SK-N-SH (cell line): ENCODE results near the gene ZNF784. TPM values are rescaled to one million over a fixed set of nuclear protein-coding genes. Genes with fewer than 3 reads are reported as not detected.
A peak's percentile ranks its signal among the peaks of the same experiment; 100 is the strongest.

ENCODE experiments used
- CTCF ChIA-PET: fragments of 300-600, 350-600 bp; formaldehyde crosslinking; extraction: SDS; loops from one replicate; lab custom pipeline; 2021; lab: Yijun Ruan, JAX
- POLR2A ChIA-PET: fragments of 350-600 bp; sonication (Branson Sonifier 250); formaldehyde crosslinking; extraction: SDS; loops from one replicate; lab custom pipeline; 2020; ENCODE audit warnings: antibody characterized with exemption, inconsistent platforms; lab: Yijun Ruan, JAX
- DNase-seq: peaks from one replicate; pipeline ENCODE4 v3.0.0; 2012
- H2AFZ ChIP-seq: fragments of 200-600 bp; sonication (generic); 2 replicates; pipeline ENCODE4 v1.8.1; 2016; ENCODE audit warnings: antibody characterized with exemption, mild to moderate bottlenecking, low read depth
- H3F3A ChIP-seq: fragments of 200-600 bp; sonication (generic); replicated peaks from 2 replicates; pipeline ENCODE3; 2016; ENCODE audit warnings: antibody characterized with exemption, mild to moderate bottlenecking; ENCODE audit not compliant: insufficient read depth
- H3K27ac ChIP-seq, 2 experiments: fragments of 200-500 bp in 1 of 2; fragments of 200-600 bp in 1 of 2; sonication (Bioruptor generic) in 1 of 2; sonication (generic), shearing (Covaris generic) in 1 of 2; 2 replicates each; pipeline versions ENCODE4 v1.5.1 to v1.6.1; 2014 to 2016; ENCODE audit warnings: low read depth in 2 of 2, inconsistent platforms in 1 of 2, low read length in 1 of 2, mild to moderate bottlenecking in 1 of 2, mixed read lengths in 1 of 2
- H3K27me3 ChIP-seq: fragments of 200-600 bp; sonication (generic), shearing (Covaris generic); 2 replicates; pipeline ENCODE4 v1.6.1; 2016; ENCODE audit warnings: mixed run types; ENCODE audit not compliant: insufficient read depth
- H3K36me3 ChIP-seq, 2 experiments: fragments of 200-500 bp in 1 of 2; fragments of 200-600 bp in 1 of 2; sonication (Bioruptor generic) in 1 of 2; sonication (generic) in 1 of 2; replicated peaks in 1 of 2; 2 replicates each; pipeline versions ENCODE3 to v1.5.1; 2014 to 2016; ENCODE audit warnings: low read length in 1 of 2, mild to moderate bottlenecking in 1 of 2; ENCODE audit not compliant: insufficient read depth in 2 of 2, control insufficient read depth in 1 of 2
- H3K4me1 ChIP-seq, 2 experiments: fragments of 200-500 bp in 1 of 2; fragments of 200-600 bp in 1 of 2; sonication (Bioruptor generic) in 1 of 2; sonication (generic), shearing (Covaris generic) in 1 of 2; 2 replicates each; pipeline versions ENCODE4 v1.5.1 to v1.6.1; 2014 to 2016; ENCODE audit warnings: low read depth in 1 of 2, low read length in 1 of 2, mixed run types in 1 of 2; ENCODE audit not compliant: insufficient read depth in 2 of 2, control insufficient read depth in 1 of 2
- H3K4me2 ChIP-seq: fragments of 200-600 bp; sonication (generic), shearing (Covaris generic); 2 replicates; pipeline ENCODE4 v1.6.1; 2017; ENCODE audit warnings: mixed run types
- H3K4me3 ChIP-seq, 2 experiments: fragments of 200-500 bp in 1 of 2; fragments of 200-600 bp in 1 of 2; sonication (Bioruptor generic) in 1 of 2; sonication (generic), shearing (Covaris generic) in 1 of 2; 2 replicates each; pipeline versions ENCODE4 v1.5.1 to v1.8.1; 2014 to 2016; ENCODE audit warnings: low read depth in 2 of 2, inconsistent platforms in 1 of 2, low read length in 1 of 2, mild to moderate bottlenecking in 1 of 2, mixed read lengths in 1 of 2, moderate library complexity in 1 of 2
- H3K79me2 ChIP-seq: fragments of 200-600 bp; sonication (generic); 2 replicates; pipeline ENCODE4 v1.8.1; 2017; ENCODE audit warnings: mild to moderate bottlenecking; ENCODE audit not compliant: insufficient read depth
- H3K9ac ChIP-seq: fragments of 200-600 bp; sonication (generic); 2 replicates; pipeline ENCODE4 v1.6.1; 2017; ENCODE audit warnings: mixed run types
- H3K9me2 ChIP-seq: fragments of 200-600 bp; sonication (generic); 2 replicates; pipeline ENCODE4 v1.6.1; 2017; ENCODE audit warnings: mixed run types
- H3K9me3 ChIP-seq: fragments of 200-600 bp; sonication (generic); 2 replicates; pipeline ENCODE4 v1.6.1; 2017; ENCODE audit warnings: mixed run types, mild to moderate bottlenecking, moderate library complexity
- H4K20me1 ChIP-seq: fragments of 200-600 bp; sonication (generic); 2 replicates; pipeline ENCODE4 v1.6.1; 2017; ENCODE audit warnings: mild to moderate bottlenecking, mixed run types; ENCODE audit not compliant: insufficient read depth
- CHD2 ChIP-seq: fragments of 150-350 bp; IDR thresholded peaks from 2 replicates; pipeline ENCODE4 v1.6.1; 2018; ENCODE audit warnings: low read length; ENCODE audit not compliant: partially characterized antibody
- ELF1 ChIP-seq: IDR thresholded peaks from 2 replicates; pipeline ENCODE4 v1.4.0; 2012
- EP300 ChIP-seq, 2 experiments: IDR thresholded peaks; 2 replicates each; pipeline versions ENCODE4 v1.4.0 to v1.6.1; 2012; ENCODE audit warnings: borderline replicate concordance in 1 of 2, low read depth in 1 of 2, low read length in 1 of 2
- EZH2phosphoT487 ChIP-seq: fragments of 200-600 bp; sonication (generic); IDR thresholded peaks from 2 replicates; pipeline ENCODE4 v1.6.1; 2017; ENCODE audit warnings: low read depth, mixed run types, mild to moderate bottlenecking, antibody characterized with exemption, moderate library complexity, borderline replicate concordance
- FOSL2 ChIP-seq: IDR thresholded peaks from 2 replicates; pipeline ENCODE4 v1.4.0; 2012; ENCODE audit warnings: low read depth, mild to moderate bottlenecking, moderate library complexity, borderline replicate concordance
- FOXJ3 ChIP-seq: sonication (generic); formaldehyde crosslinking; IDR thresholded peaks from 2 replicates; pipeline ENCODE4 v1.5.1; 2020; ENCODE audit warnings: mild to moderate bottlenecking, missing genetic modification reagents
- FOXM1 ChIP-seq: IDR thresholded peaks from 2 replicates; pipeline ENCODE4 v1.4.0; 2012; ENCODE audit warnings: low read depth, mild to moderate bottlenecking
- IRF3 ChIP-seq: fragments of 150-350 bp; IDR thresholded peaks from 2 replicates; pipeline ENCODE4 v1.6.1; 2016; ENCODE audit warnings: mild to moderate bottlenecking, low read depth, low read length
- MAX ChIP-seq: IDR thresholded peaks from 2 replicates; pipeline ENCODE4 v1.4.0; 2012; ENCODE audit warnings: low read depth
- MXI1 ChIP-seq: IDR thresholded peaks from 2 replicates; pipeline ENCODE4 v1.6.1; 2012; ENCODE audit warnings: mild to moderate bottlenecking, low read depth, low read length, improper control_type of control experiment
- PBX3 ChIP-seq: IDR thresholded peaks from 2 replicates; pipeline ENCODE4; 2012
- POLR2AphosphoS5 ChIP-seq: IDR thresholded peaks from 2 replicates; pipeline ENCODE4 v1.6.1; 2012; ENCODE audit warnings: low read depth, low read length
- RAD21 ChIP-seq: IDR thresholded peaks from 2 replicates; pipeline ENCODE4 v1.6.1; 2012; ENCODE audit warnings: mild to moderate bottlenecking, low read length
- RCOR1 ChIP-seq: fragments of 150-350 bp; IDR thresholded peaks from 2 replicates; pipeline ENCODE4 v1.6.1; 2017; ENCODE audit warnings: antibody characterized with exemption, low read length
- RFX5 ChIP-seq: IDR thresholded peaks from 2 replicates; pipeline ENCODE4 v1.6.1; 2012; ENCODE audit warnings: mild to moderate bottlenecking, improper control_type of control experiment, low read length
- SIN3A ChIP-seq: IDR thresholded peaks from 2 replicates; pipeline ENCODE4 v1.6.1; 2012; ENCODE audit warnings: low read depth, mild to moderate bottlenecking, low read length, moderate library complexity, borderline replicate concordance
- SMC3 ChIP-seq: IDR thresholded peaks from 2 replicates; pipeline ENCODE4 v1.6.1; 2012; ENCODE audit warnings: low read depth, low read length, improper control_type of control experiment
- USF1 ChIP-seq: IDR thresholded peaks from 2 replicates; pipeline ENCODE4 v1.4.0; 2012; ENCODE audit warnings: low read depth, borderline replicate concordance
- USF2 ChIP-seq: fragments of 150-350 bp; IDR thresholded peaks from 2 replicates; pipeline ENCODE4 v1.6.1; 2017; ENCODE audit warnings: antibody characterized with exemption, low read length, low read depth, borderline replicate concordance
- WGBS: methylation state at CpG from one replicate; pipeline ENCODE4 v1.1.6; 2017; ENCODE audit warnings: low lambda C conversion rate; 5-methylcytosine and 5-hydroxymethylcytosine counted together
- polyA plus RNA-seq, 3 experiments: library from polyadenylated mRNA; depleted of rRNA; stranded (reverse); fragments of >200 nt; gene quantifications; 2 replicates each; pipeline ENCODE4 v1.2.3, GENCODE V29; 2012

ZNF784 gene
- polyA plus RNA-seq, 1 of the 3 experiments (the other 2 are of a cell fraction) = 5.5 TPM

GRCh38 chr19:55647732-55648584 is 23.6 kb upstream of the ZNF784 start, which contains the start of gene CCDC106 (continued):
- 0 out of 4 replicates have a peak, but pooled peaks of 1 of the 2 experiments have one; percentile 7 for TF ChIP-seq EP300 (IDR thresholded peaks at IDR 0.05; ENCODE audit: borderline replicate concordance in 1 of 2, low read depth in 1 of 2, low read length in 1 of 2)
- peak; percentile 86 for TF ChIP-seq IRF3
- TF ChIP-seq PBX3 = 0 out of 2 replicates have a peak, but pooled peaks have one; percentile 6
- TF ChIP-seq EZH2phosphoT487 = no peak
- TF ChIP-seq RCOR1 = no peak
- no peak for TF ChIP-seq FOSL2
- TF ChIP-seq POLR2AphosphoS5 = peak; percentile 23; the same call in 1 of the 2 replicates
- no peak for TF ChIP-seq USF1

- ChIA-PET CTCF (interaction anchor here (1.0 to 4.5 kb wide), 5 partner anchors 9 to 506 kb away, joined by 4 to 30 read pairs (median 5); partner anchors contain the start of gene ZNF865), POLR2A (interaction anchor here (0.9 kb wide), 1 partner anchor 23 kb away, joined by 4 read pairs; the partner anchor contains the start of gene ZNF784)
- H3K27me3 ChIP-seq = no peaks in the 10 kb centered on the region
- H2AFZ ChIP-seq = peak overlapping the region; percentile 83; the same call in 1 of the 2 replicates
- H3K9ac ChIP-seq = peak overlapping the region; percentile 77
- H3K9me2 ChIP-seq = no peaks in the 10 kb centered on the region
- H3F3A ChIP-seq = peaks cover 17% of the 10 kb centered on the region
- no peaks in the 10 kb centered on the region for H3K9me3 ChIP-seq
- peak overlapping the region; percentile 77 to 82 for H3K4me3 ChIP-seq
- H3K79me2 ChIP-seq = peaks cover 49% of the 10 kb centered on the region
- TF ChIP-seq SMC3 (no peak), FOXM1 (no peak), MAX (no peak), PBX3 (no peak), RAD21 (no peak), USF2 (no peak), CHD2 (no peak), RFX5 (no peak), SIN3A (no peak), MXI1 (no peak), FOXJ3 (no peak), RCOR1 (no peak), EP300 (IDR thresholded peaks at IDR 0.05; ENCODE audit: borderline replicate concordance in 1 of 2, low read depth in 1 of 2, low read length in 1 of 2) (no peak), FOSL2 (no peak), ELF1 (no peak)
- peaks cover 3 to 27% of the 10 kb centered on the region in 2 experiments for H3K36me3 ChIP-seq
- H3K4me1 ChIP-seq = peaks cover 13 to 42% of the 10 kb centered on the region in 2 experiments; a peak in 2 of 4 replicates
- H4K20me1 ChIP-seq = no peaks in the 10 kb centered on the region
- peak; percentile 23 for DNase-seq
- H3K27ac ChIP-seq = peak overlapping the region; percentile 27 to 94; a peak in 3 of 4 replicates
- H3K4me2 ChIP-seq = peak overlapping the region; percentile 96
- 57% methylated on average over 13 of the region's 14 CpGs for WGBS
Observed at GRCh38 chr19:55646889-55647731, 22.7 kb upstream of the ZNF784 start.
